Measurements from ENCODE around the gene MERTK.

- no peak for TF ChIP-seq CTCF (conservative IDR thresholded peaks at IDR 0.05; ENCODE audit: low read depth, low read length)
- TF ChIP-seq EZH2 (IDR thresholded peaks at IDR 0.05; ENCODE audit: borderline replicate concordance, low read depth, low read length, poor library complexity, severe bottlenecking), result no peak
These were observed 5.1 kb downstream of the MERTK start for GRCh38 chr2:111903516-111903915.

All from A673 (cell line).